Bronchial epithelial cell (primary cell): Measurements from ENCODE around the gene TULP4. TPM values are rescaled to one million over a fixed set of nuclear protein-coding genes. Genes with fewer than 3 reads are reported as not detected.
A peak's percentile ranks its signal among the peaks of the same experiment; 100 is the strongest.

ENCODE experiments used
- DNase-seq: peaks from one replicate; pipeline ENCODE4 v3.0.0-alpha.2; 2010; ENCODE audit warnings: low read depth
- FAIRE-seq: peaks from 2 replicates; lab custom pipeline; 2011; peaks lifted over from hg19 to GRCh38; lab: Jason Lieb, UNC
- H3K27me3 ChIP-seq: 2 replicates; pipeline ENCODE4 v1.5.1; 2011; ENCODE audit warnings: low read length; ENCODE audit not compliant: control insufficient read depth, insufficient read depth
- H3K36me3 ChIP-seq: 2 replicates; pipeline ENCODE4 v1.5.1; 2011; ENCODE audit warnings: low read length; ENCODE audit not compliant: control insufficient read depth, insufficient read depth
- H3K4me3 ChIP-seq: 2 replicates; pipeline ENCODE4 v1.5.1; 2011; ENCODE audit warnings: mild to moderate bottlenecking, low read depth, low read length, control low read depth
- total RNA-seq: library from RNA; depleted of rRNA; stranded (reverse); fragments of >200 nt; gene quantifications from 2 replicates; pipeline ENCODE4 v1.2.1, GENCODE V29; 2014
- TF ChIP-seq, protein P1 (sequence below): IDR thresholded peaks from 2 replicates; pipeline ENCODE4 v1.5.1; 2011; ENCODE audit warnings: mild to moderate bottlenecking, moderate library complexity, low read length, control low read depth, inconsistent platforms; ENCODE audit not compliant: insufficient read depth, severe bottlenecking

Gene TULP4
- total RNA-seq, 1 donor from 2014 or later: 127 TPM

GRCh38 chr6:158311626-158312025 lies 639 bp upstream of the TULP4 start:
- Histone ChIP-seq H3K36me3 (peaks cover 3% of the 10 kb centered on the region), H3K27me3 (no peaks in the 10 kb centered on the region), H3K4me3 (no peak overlapping the region)
- FAIRE-seq (no peak), DNase-seq (no peak)
- TF ChIP-seq, protein P1, sequence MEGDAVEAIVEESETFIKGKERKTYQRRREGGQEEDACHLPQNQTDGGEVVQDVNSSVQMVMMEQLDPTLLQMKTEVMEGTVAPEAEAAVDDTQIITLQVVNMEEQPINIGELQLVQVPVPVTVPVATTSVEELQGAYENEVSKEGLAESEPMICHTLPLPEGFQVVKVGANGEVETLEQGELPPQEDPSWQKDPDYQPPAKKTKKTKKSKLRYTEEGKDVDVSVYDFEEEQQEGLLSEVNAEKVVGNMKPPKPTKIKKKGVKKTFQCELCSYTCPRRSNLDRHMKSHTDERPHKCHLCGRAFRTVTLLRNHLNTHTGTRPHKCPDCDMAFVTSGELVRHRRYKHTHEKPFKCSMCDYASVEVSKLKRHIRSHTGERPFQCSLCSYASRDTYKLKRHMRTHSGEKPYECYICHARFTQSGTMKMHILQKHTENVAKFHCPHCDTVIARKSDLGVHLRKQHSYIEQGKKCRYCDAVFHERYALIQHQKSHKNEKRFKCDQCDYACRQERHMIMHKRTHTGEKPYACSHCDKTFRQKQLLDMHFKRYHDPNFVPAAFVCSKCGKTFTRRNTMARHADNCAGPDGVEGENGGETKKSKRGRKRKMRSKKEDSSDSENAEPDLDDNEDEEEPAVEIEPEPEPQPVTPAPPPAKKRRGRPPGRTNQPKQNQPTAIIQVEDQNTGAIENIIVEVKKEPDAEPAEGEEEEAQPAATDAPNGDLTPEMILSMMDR: no peak

GRCh38 chr6:158312672-158313397 lies 570 bp downstream of the TULP4 start:
- TF ChIP-seq, protein P1: no peak
- FAIRE-seq: no peak
- no peak for DNase-seq
- Histone ChIP-seq H3K27me3 (no peaks in the 10 kb centered on the region), H3K4me3 (no peak overlapping the region), H3K36me3 (peaks cover 3% of the 10 kb centered on the region)

DNA sequence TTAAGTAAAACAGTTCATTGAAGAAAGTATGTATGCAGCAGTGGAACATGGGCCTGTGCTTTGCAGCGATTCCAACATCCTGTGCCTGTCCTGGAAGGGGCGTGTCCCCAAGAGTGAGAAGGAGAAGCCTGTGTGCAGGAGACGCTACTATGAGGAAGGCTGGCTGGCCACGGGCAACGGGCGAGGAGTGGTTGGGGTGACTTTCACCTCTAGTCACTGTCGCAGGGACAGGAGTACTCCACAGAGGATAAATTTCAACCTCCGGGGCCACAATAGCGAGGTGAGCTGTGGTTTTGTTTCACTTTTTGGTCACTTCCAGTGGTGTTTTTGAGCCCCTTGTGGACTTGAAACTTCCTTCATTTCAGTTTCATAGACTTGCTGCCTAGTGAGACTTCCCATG lies 1.7 kb downstream of the TULP4 start:
- H3K36me3 ChIP-seq: peaks cover 3% of the 10 kb centered on the region
- H3K27me3 ChIP-seq: no peaks in the 10 kb centered on the region
- FAIRE-seq: no peak
- no peak overlapping the region for H3K4me3 ChIP-seq
- no peak for DNase-seq
- TF ChIP-seq, protein P1: no peak

DNA sequence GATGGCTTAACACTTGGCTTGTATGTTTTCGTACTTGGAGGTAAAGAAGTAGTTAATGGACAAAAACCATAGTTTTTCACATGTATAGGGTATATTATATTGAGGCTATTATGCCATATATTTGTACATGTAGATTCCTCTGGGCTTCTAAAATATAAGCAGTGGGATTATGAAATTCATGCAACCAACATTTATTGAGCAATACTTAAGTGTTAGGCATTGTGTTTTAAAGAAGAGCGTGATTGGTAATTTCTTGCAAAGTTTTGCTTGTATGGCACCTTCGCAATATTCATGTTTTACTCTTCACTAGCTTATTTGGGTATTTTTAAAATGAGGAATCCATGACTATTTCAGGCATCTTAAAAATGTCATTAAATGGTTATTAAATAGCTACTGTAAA lies 2.5 kb downstream of the TULP4 start:
- DNase-seq: no peak
- TF ChIP-seq, protein P1: no peak
- H3K27me3 ChIP-seq: no peaks in the 10 kb centered on the region
- no peak for FAIRE-seq
- no peak overlapping the region for H3K4me3 ChIP-seq
- H3K36me3 ChIP-seq: peaks cover 3% of the 10 kb centered on the region

- TF ChIP-seq, protein P1: no peak
- no peak overlapping the region for H3K4me3 ChIP-seq
- no peaks in the 10 kb centered on the region for H3K27me3 ChIP-seq
- FAIRE-seq (no peak), DNase-seq (peak; percentile 89)
- peaks cover 3% of the 10 kb centered on the region for H3K36me3 ChIP-seq
Observed at GRCh38 chr6:158316022-158316421, 3.8 kb downstream of the TULP4 start.

DNA sequence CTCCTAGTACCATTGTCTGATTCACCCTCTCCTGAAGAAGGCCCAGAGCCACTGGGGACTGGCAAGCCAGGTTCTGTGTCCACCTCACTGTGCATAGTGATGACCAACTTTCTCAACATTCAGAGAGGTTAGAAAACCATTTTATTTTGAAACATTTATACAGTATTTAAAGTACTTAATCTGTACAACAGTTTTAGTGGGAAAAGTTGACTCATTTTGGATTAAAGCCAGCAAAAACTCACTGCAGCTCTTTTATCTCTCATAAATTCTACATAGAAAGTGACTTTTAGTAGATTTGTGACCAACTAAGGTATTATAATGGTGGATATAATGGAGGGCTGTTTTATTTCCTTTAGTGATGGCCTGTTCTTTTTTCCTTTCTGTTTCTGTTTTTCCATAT lies 9.7 kb downstream of the TULP4 start:
- no peak for FAIRE-seq

More for the DNA sequence above, 9.7 kb downstream of the TULP4 start:
- Histone ChIP-seq H3K27me3 (no peaks in the 10 kb centered on the region), H3K36me3 (no peaks in the 10 kb centered on the region), H3K4me3 (no peak overlapping the region)
- TF ChIP-seq, protein P1: no peak
- DNase-seq: peak; percentile 44
